T47D (cell line): ENCODE measurements around the gene PCDHB6.
"Not testable (repeated sequence)": the region's sequence is repeated elsewhere in the genome, so short reads cannot be mapped to it uniquely, and the experiment has no call there.

Experiments used
- DNase-seq, 2 experiments: peaks; one replicate each; pipeline versions ENCODE4 v3.0.0 to v3.0.0-alpha.2; 2011 to 2012; ENCODE audit warnings: low read depth in 1 of 2, low spot score in 1 of 2
- JUND ChIP-seq: IDR thresholded peaks from 2 replicates; pipeline ENCODE4 v1.6.1; 2012; ENCODE audit warnings: low read depth
- in situ Hi-C: cut with HindIII; loops from 2 replicates; pipeline ENCODE4 v1.10.0; 2016; ENCODE audit warnings: low sequenced_read_pairs, low pct_unique_long_range_greater_than_20kb

PCDHB6 gene

GRCh38 chr5:141135718-141136266 lies 14.1 kb upstream of the PCDHB6 start:
- in situ Hi-C loops, result no loop called here
- no peak for TF ChIP-seq JUND
- DNase-seq, result no peak

GRCh38 chr5:141137346-141137745 lies 12.5 kb upstream of the PCDHB6 start:
- in situ Hi-C loops, DNase-seq: not testable (repeated sequence)

GRCh38 chr5:141150224-141150992 lies 551 bp downstream of the PCDHB6 start:
- DNase-seq, result peak; percentile 42 to 49
- in situ Hi-C loops, result no loop called here

GRCh38 chr5:141150993-141151325 lies 1.1 kb downstream of the PCDHB6 start:
- in situ Hi-C loops, result no loop called here
- TF ChIP-seq JUND, result no peak
- no peak for DNase-seq

More at GRCh38 chr5:141150224-141150992, 551 bp downstream of the PCDHB6 start:
- TF ChIP-seq JUND, result no peak

- DNase-seq, in situ Hi-C loops: not testable (repeated sequence)
These were observed 1.8 kb downstream of the PCDHB6 start for GRCh38 chr5:141151632-141152031.

- DNase-seq, in situ Hi-C loops: not testable (repeated sequence)
These were observed 2.2 kb downstream of the PCDHB6 start for GRCh38 chr5:141152096-141152495.

- peak; percentile 88 to 92 for DNase-seq
- no peak for TF ChIP-seq JUND
- in situ Hi-C loops, result no loop called here
These were observed 5.9 kb downstream of the PCDHB6 start for GRCh38 chr5:141155540-141156374.

- in situ Hi-C loops, DNase-seq: not testable (repeated sequence)
These were observed 7.5 kb downstream of the PCDHB6 start for GRCh38 chr5:141157356-141157755.

GRCh38 chr5:141157901-141158300 lies 8.0 kb downstream of the PCDHB6 start:
- in situ Hi-C loops, DNase-seq: not testable (repeated sequence)

GRCh38 chr5:141172381-141173204 lies 22.7 kb downstream of the PCDHB6 start, which contains the start of gene PCDHB7:
PCDHB7 (plus strand) TSS chr5:141172644; CDS start chr5:141172836, 192 bp downstream.
- DNase-seq, result peak; percentile 75 to 85
- TF ChIP-seq JUND, result no peak
- in situ Hi-C loops, result no loop called here

GRCh38 chr5:141174291-141175104 lies 24.6 kb downstream of the PCDHB6 start:
- DNase-seq, in situ Hi-C loops: not testable (repeated sequence)

- TF ChIP-seq JUND, result no peak
- in situ Hi-C loops, result no loop called here
- no peak for DNase-seq
These were observed 26.1 kb downstream of the PCDHB6 start for GRCh38 chr5:141175933-141176332.

- peak; percentile 80 to 87 for DNase-seq
- in situ Hi-C loops, result not testable (repeated sequence)
These were observed 27.8 kb downstream of the PCDHB6 start, which contains the start of gene PCDHB8 for GRCh38 chr5:141177577-141178191. PCDHB8 (plus strand) TSS chr5:141177790; CDS start chr5:141178035, 245 bp downstream.

- in situ Hi-C loops, DNase-seq: not testable (repeated sequence)
These were observed 29.5 kb downstream of the PCDHB6 start for GRCh38 chr5:141179371-141179770.

- DNase-seq, in situ Hi-C loops: not testable (repeated sequence)
These were observed 30.0 kb downstream of the PCDHB6 start for GRCh38 chr5:141179876-141180275.
